DOHH2 (cell line): Measurements from ENCODE around the gene GRM2.

ENCODE experiments used
- H3F3A ChIP-seq: fragments of 200-600 bp; sonication (generic), shearing (Covaris generic); 2 replicates; pipeline ENCODE4 v1.6.0; 2016; ENCODE audit warnings: antibody characterized with exemption, mild to moderate bottlenecking; ENCODE audit not compliant: control insufficient read depth, insufficient read depth
- H3K27ac ChIP-seq: fragments of 200-600 bp; sonication (generic); 2 replicates; pipeline ENCODE4 v1.5.1; 2014; ENCODE audit warnings: low read depth, mild to moderate bottlenecking, low read length, moderate library complexity
- H3K27me3 ChIP-seq: fragments of 200-600 bp; sonication (generic); 2 replicates; pipeline ENCODE4 v1.6.1; 2014; ENCODE audit warnings: mild to moderate bottlenecking, low read length, mixed read lengths; ENCODE audit not compliant: control insufficient read depth
- H3K36me3 ChIP-seq: fragments of 200-600 bp; sonication (generic); 2 replicates; pipeline ENCODE4 v1.6.1; 2014; ENCODE audit warnings: mild to moderate bottlenecking, low read length, moderate library complexity, mixed read lengths; ENCODE audit not compliant: control insufficient read depth
- H3K4me1 ChIP-seq: fragments of 200-600 bp; sonication (generic); 2 replicates; pipeline ENCODE4 v1.6.1; 2014; ENCODE audit warnings: mild to moderate bottlenecking, low read length, mixed read lengths; ENCODE audit not compliant: control insufficient read depth
- H3K4me2 ChIP-seq: fragments of 200-600 bp; sonication (generic); 2 replicates; pipeline ENCODE4 v1.6.0; 2014; ENCODE audit warnings: mild to moderate bottlenecking, low read length, moderate library complexity
- H3K4me3 ChIP-seq: fragments of 200-600 bp; sonication (generic); 2 replicates; pipeline ENCODE4 v1.5.1; 2014; ENCODE audit warnings: mild to moderate bottlenecking, low read length, mixed read lengths
- H3K79me2 ChIP-seq: fragments of 200-600 bp; sonication (generic); 2 replicates; pipeline ENCODE4 v1.6.1; 2014; ENCODE audit warnings: mild to moderate bottlenecking, low read length, mixed read lengths; ENCODE audit not compliant: control insufficient read depth
- H3K9me2 ChIP-seq: fragments of 200-600 bp; sonication (generic); replicated peaks from 2 replicates; pipeline ENCODE4 v1.6.1; 2014; ENCODE audit warnings: mild to moderate bottlenecking, low read length, mixed read lengths; ENCODE audit not compliant: control insufficient read depth
- H3K9me3 ChIP-seq: fragments of 200-600 bp; sonication (generic); 2 replicates; pipeline ENCODE4 v1.6.1; 2014; ENCODE audit warnings: antibody characterized with exemption, low read length, mixed read lengths; ENCODE audit not compliant: control insufficient read depth, insufficient read depth
- H4K20me1 ChIP-seq: fragments of 200-600 bp; sonication (generic); 2 replicates; pipeline ENCODE4 v1.6.0; 2014; ENCODE audit warnings: low read depth, mild to moderate bottlenecking, antibody characterized with exemption, low read length, moderate library complexity; ENCODE audit not compliant: control insufficient read depth, insufficient read depth
- EZH2phosphoT487 ChIP-seq: fragments of 200-600 bp; sonication (generic); IDR thresholded peaks from 2 replicates; pipeline ENCODE4 v1.6.1; 2017; ENCODE audit warnings: borderline replicate concordance, mild to moderate bottlenecking, antibody characterized with exemption, low read length, moderate library complexity, mixed read lengths
- TF ChIP-seq, protein P1 (sequence below): fragments of 200-600 bp; sonication (generic); IDR thresholded peaks from one replicate; pipeline ENCODE4 v1.5.1; 2014; ENCODE audit warnings: antibody characterized with exemption, mild to moderate bottlenecking, low read depth, low read length; ENCODE audit not compliant: poor library complexity, severe bottlenecking

GRM2 gene

DNA sequence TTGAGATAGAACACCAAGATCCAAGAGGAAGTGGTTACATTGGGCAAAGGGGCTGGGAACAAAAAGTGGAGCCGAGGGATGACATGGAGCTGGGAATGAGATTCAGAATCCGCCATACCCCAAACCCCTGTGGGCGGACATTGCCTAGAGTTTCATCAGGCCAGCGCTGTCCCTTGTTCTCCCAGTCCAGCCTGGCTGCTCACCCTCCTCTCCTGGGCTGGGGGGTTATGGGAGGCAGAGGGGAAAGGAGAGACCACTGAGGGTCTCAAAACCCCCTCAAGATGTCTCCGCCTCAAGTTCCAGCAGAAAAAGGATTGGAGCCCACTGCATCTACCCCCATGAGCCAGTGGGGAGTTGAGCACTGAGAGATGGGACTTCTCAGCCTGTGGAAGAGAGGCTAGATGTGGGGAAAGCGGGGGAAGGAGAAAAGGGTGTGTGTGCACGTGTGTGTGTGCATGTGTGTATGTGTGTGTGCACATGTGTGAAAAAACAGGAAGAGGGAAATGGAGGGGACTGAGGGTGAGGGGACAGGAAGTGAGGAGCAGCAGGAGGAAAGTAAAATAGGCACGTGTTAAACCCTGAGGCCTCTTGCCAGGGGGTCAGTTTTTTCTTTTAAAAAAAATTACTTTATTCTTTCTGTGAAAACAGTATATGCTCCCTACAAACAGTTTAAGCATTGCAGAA lies 14.3 kb downstream of the GRM2 start:
- H3K36me3 ChIP-seq: no peaks in the 10 kb centered on the region
- H3K9me3 ChIP-seq: no peaks in the 10 kb centered on the region
- TF ChIP-seq EZH2phosphoT487: no peak
- TF ChIP-seq, protein P1, sequence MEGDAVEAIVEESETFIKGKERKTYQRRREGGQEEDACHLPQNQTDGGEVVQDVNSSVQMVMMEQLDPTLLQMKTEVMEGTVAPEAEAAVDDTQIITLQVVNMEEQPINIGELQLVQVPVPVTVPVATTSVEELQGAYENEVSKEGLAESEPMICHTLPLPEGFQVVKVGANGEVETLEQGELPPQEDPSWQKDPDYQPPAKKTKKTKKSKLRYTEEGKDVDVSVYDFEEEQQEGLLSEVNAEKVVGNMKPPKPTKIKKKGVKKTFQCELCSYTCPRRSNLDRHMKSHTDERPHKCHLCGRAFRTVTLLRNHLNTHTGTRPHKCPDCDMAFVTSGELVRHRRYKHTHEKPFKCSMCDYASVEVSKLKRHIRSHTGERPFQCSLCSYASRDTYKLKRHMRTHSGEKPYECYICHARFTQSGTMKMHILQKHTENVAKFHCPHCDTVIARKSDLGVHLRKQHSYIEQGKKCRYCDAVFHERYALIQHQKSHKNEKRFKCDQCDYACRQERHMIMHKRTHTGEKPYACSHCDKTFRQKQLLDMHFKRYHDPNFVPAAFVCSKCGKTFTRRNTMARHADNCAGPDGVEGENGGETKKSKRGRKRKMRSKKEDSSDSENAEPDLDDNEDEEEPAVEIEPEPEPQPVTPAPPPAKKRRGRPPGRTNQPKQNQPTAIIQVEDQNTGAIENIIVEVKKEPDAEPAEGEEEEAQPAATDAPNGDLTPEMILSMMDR: no peak
- H3K9me2 ChIP-seq: no peaks in the 10 kb centered on the region
- H4K20me1 ChIP-seq: no peaks in the 10 kb centered on the region
- H3K79me2 ChIP-seq: no peaks in the 10 kb centered on the region
- peak overlapping the region; percentile 21 for H3K4me3 ChIP-seq
- peak overlapping the region; percentile 28 for H3K4me2 ChIP-seq
- H3K27ac ChIP-seq: peak overlapping the region; percentile 37
- H3K27me3 ChIP-seq: no peaks in the 10 kb centered on the region
- H3F3A ChIP-seq: peaks cover 5% of the 10 kb centered on the region; the same call in 1 of the 2 replicates
- H3K4me1 ChIP-seq: peaks cover 47% of the 10 kb centered on the region

DNA sequence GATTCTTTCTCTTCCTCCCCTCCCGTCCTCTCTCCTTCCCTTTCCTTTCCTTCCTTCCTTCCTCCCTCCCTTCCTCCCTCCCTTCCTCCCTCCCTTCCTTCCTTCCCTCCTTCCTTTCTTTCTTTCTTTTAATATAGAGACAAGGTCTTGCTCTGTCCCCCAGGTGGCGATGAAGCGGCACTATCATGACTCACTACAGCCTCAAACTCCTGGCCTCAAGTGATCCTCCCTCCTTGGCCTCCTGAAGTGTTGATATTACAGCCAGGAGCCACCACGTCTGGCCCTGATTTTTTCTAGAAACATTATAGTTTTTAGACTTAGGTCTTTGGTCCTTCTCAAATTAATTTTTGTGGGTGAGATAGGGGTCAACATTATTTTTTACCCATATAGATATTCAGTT lies 15.5 kb downstream of the GRM2 start:
- Histone ChIP-seq H3K4me1 (peaks cover 39% of the 10 kb centered on the region), H4K20me1 (no peaks in the 10 kb centered on the region), H3K36me3 (no peaks in the 10 kb centered on the region), H3K4me3 (no peak overlapping the region), H3K4me2 (no peak overlapping the region), H3K9me3 (no peaks in the 10 kb centered on the region), H3K27me3 (no peaks in the 10 kb centered on the region), H3K27ac (no peak overlapping the region), H3F3A (peaks cover 5% of the 10 kb centered on the region; the same call in 1 of the 2 replicates), H3K79me2 (no peaks in the 10 kb centered on the region), H3K9me2 (no peaks in the 10 kb centered on the region)
- TF ChIP-seq, protein P1: no peak
- no peak for TF ChIP-seq EZH2phosphoT487

DNA sequence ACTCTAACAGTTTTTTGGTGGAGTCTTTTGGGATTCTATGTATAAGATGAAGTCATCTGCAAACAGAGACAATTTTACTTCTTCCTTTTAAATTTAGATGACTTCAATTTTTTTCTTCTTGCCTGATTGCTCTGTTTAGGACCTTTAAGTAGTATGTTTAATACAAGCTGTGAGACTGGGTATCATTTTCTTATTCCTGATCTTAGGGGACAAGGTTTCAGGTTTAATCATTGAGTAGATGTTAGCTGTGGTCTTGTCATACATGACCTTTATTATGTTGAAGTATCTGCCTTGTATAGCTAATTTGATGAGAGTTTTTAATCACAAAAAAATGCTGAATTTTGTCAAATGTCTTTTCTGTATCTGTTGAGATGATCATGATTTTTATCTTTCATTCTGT lies 20.6 kb downstream of the GRM2 start:
- Histone ChIP-seq H4K20me1 (no peaks in the 10 kb centered on the region), H3K27ac (no peak overlapping the region), H3K9me2 (no peaks in the 10 kb centered on the region), H3F3A (no peaks in the 10 kb centered on the region), H3K4me3 (no peak overlapping the region), H3K36me3 (no peaks in the 10 kb centered on the region), H3K27me3 (peaks cover 7% of the 10 kb centered on the region; the same call in 1 of the 2 replicates), H3K79me2 (no peaks in the 10 kb centered on the region), H3K4me2 (0 out of 2 replicates have a peak overlapping the region, but pooled peaks have one; percentile 18), H3K4me1 (peaks cover 9% of the 10 kb centered on the region), H3K9me3 (no peaks in the 10 kb centered on the region)
- TF ChIP-seq, protein P1: no peak
- no peak for TF ChIP-seq EZH2phosphoT487
